HG03159 (cell line): ENCODE data around the gene TRAF3.
A peak's percentile ranks its signal among the peaks of the same experiment; 100 is the strongest.
"Not testable (repeated sequence)": the region's sequence is repeated elsewhere in the genome, so short reads cannot be mapped to it uniquely, and the experiment has no call there.

Experiments used
- ATAC-seq: cut with Tn5 transposase; IDR thresholded peaks from one replicate; pipeline ENCODE4 v1.9.1; 2021; ENCODE audit warnings: mild to moderate bottlenecking, moderate library complexity; ENCODE audit not compliant: unreplicated experiment

The TRAF3 gene

DNA sequence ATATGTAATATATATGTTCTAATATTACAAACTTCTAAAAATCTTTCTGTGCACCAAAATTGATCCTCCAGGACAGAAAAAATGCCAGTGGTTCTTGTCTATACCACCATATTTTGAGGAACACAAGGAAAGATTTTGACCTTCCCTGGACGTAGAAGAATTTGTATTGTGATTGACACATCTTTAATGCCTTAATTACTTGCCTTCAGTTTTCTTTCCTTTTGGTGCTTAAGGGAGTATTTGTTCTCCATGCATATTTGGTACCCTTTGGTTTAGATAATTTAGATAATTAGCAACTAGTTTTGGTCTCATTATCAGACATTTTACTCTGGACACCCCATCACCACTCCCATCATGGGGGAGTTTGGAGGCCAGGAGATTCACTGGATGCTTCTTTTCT lies 27.6 kb downstream of the TRAF3 start:
- no peak for ATAC-seq

DNA sequence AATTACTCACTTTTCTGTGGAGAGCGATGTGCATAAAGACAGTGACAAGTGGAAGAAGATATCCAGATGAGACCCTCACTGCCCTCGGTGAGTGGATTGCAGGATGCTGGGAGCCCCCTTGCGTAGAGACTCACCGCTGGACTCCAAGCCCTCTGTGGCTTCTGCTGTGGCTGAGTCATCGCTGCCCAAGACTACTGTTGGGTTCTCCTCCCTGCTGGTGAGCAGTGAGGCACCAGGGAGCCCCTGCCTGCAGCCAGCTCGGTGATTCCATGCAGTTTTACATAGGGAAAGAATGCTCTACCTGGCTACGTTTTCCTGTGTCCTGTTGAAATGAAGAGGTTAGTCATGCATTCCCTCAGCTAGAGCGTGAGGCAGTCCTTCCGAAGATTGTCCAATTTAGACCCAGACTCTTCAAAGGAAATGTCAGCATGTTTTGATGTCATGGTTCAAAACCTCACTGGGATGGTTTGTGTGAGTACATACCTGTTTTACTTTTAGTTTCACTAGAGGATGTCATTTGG lies 28.2 kb downstream of the TRAF3 start:
- no peak for ATAC-seq

DNA sequence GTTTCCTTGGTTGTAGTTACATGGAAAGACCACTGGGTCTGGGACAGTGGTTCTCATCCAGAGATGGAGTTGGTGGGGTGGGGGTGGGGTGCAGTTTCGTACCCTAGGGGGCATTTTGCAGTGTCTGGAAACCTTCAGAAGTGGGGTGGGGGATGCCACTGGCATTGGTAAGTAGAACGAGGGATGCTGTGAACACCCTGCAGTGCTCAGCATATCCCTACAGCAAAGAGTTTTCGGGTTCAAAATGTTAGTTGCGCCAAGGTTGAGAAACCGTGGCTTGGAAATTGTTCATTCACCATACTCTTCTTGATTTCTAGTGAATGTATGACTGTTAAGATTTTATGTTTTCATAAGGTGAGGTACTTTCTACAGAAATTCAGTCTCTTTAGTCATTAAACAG lies 28.7 kb downstream of the TRAF3 start:
- no peak for ATAC-seq

DNA sequence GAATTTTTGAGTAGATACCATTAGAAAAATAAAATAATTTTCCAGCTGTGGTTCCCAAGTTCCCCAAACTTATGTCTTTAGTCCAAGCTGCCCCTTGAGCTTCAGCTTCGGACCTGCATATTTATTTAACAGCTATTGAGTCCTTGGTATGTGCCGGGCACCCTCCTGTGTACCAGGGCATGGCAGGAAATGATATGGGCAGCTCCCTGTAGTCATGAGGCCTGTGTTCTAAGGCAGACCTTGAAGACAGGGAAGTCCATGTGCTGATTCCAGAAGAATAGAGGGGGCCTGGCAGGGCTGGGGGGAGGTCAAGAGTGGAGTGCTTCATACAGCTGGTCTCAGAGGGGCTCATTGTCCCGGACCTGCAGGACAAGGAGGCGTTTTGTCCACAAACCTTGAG lies 29.2 kb downstream of the TRAF3 start:
- ATAC-seq: no peak

DNA sequence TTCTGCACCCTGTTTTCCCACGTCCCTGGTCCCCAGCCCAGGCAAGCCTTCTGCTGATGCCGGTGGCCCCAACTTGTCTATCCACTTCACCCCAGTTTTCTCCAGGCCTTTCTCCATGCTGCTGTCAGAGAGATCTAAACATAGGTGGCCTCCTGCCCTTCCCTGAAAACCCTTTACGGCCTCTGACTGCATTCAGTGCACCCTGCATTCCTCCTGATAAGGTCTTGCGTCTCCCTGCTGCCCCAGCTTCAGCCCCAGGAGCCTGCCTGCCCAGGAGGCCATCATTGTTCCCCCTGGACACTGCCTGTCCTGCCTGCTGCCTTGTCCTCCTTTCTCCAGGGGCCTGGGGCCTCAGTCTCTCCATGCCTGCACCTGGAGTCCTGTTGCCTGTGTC lies 29.8 kb downstream of the TRAF3 start:
- ATAC-seq: no peak

DNA sequence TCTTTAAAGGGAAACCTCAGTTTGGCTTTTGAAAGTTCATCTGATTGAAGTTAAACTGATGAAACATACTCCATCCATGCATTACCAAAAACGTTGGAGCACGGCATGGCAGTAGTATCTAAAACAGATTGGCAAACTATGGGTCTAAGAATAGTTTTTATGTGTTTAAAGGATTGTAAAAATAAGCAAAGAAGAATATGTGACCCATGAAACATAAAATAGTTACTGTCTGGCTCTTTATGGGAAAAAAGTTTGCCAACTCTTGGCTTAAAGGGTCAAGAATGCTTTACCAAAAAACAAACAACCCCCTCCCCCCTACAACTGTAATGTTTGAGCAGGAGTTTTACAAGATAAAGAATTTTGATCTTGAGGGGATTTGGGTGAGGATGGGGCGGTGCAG lies 32.6 kb downstream of the TRAF3 start:
- no peak for ATAC-seq

DNA sequence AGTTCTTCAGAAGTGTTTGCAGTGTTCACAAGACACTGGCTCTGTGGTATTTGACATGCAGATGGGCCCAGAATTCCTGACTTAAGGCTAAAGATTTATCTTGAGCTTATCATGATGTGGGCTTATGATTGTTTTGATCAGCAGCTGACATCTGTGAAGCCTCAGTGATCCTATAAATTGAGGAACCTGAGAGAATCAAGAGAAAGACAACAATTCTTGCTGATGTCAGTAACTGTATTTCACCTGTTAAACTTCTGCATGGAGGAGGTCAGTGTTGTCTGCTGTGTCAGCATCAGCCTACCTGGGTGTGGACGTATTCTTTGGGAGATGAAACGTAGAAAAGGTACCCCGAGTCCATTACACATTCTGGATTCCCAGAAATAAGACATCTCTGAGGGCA lies 33.3 kb downstream of the TRAF3 start:
- ATAC-seq: no peak

DNA sequence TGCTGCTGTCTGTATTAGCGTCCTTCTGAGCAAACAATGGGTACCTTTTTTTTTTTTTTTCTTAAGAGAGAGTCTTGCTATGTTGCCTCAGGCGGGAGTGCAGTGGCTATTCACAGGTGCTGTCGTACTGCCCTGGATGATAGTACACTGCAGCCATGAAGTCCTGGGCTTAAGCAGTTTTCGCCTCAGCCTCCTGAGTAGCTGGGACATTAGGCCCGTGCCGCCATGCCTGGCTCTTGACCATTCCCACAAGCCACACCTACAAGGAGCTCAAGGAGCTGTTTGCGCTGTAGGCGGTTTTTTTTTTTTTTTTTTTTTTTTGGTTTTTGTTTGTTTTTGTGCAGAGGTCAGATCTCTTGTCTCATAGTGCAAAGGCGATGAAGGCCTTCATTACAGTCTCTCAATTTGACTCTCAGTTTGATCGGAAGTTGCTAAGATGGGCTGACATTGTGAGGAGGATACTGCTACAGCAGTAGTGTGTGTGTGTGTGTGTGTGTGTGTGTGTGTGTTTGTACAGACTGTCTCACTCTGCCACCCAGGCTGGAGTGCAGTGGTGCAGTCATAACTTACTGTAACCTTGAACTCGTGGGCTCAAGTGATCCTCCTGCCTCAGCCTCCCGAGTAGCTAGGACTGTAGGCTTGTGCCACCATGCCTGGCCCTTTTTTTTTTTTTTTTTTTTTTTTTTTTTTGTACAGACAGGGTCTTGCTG lies 34.2 kb downstream of the TRAF3 start:
- no peak for ATAC-seq

DNA sequence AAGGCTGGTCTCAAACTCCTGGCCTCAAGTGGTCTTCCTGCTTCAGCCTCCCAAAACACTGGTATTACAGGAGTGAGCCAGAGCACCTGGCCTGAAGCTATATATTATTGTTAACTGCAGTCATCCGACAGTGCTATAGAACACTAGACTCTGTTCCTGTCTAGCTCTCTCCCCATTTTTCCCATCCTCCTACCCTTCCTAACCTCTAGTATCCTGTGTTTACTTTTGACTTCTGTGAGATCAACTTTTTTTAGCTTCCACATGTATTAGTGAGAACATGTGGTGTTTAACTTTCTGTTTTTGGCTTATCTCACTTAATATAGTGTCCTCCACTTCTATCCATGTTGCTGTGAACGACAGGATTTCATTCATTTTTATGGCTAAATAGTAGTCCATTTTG lies 34.7 kb downstream of the TRAF3 start:
- ATAC-seq: no peak

DNA sequence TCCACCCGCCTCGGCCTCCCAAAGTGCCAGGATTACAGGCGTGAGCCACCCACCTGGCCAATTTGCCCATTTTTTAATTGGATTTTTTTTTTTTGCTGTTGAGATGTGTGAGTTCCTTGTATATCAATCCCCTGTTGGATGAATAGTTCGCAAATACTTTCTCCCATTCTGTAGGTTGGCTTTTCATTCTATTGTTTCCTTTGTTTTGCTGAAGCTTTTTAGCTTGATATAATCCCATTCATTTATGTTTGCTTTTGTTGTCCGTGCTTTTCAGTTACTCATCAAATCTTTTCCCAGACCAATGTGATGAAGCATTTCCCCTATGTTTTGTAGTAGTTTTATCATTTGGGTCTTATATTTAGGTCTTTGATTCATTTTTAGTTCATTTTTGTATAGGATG lies 36.4 kb downstream of the TRAF3 start:
- no peak for ATAC-seq

DNA sequence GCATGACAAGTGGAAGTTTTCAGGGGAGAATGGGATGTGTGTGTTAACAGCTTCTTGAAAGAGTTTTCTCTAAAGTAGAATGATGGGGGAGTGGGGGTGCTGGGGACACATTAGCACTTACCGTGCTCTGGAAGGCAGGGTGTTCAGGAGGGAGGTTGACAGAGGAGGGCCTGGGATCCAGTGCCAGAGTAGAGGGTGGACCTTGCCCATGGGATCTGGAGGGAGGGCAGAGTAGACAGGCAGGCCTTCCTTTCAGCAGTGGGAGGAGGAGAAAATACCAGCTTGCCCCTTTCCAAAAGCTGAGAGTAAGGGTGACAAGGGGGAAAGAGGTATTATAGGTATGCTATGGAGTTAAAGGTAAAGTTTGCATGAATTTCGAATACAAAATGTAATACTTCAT lies 40.1 kb downstream of the TRAF3 start:
- ATAC-seq: no peak

DNA sequence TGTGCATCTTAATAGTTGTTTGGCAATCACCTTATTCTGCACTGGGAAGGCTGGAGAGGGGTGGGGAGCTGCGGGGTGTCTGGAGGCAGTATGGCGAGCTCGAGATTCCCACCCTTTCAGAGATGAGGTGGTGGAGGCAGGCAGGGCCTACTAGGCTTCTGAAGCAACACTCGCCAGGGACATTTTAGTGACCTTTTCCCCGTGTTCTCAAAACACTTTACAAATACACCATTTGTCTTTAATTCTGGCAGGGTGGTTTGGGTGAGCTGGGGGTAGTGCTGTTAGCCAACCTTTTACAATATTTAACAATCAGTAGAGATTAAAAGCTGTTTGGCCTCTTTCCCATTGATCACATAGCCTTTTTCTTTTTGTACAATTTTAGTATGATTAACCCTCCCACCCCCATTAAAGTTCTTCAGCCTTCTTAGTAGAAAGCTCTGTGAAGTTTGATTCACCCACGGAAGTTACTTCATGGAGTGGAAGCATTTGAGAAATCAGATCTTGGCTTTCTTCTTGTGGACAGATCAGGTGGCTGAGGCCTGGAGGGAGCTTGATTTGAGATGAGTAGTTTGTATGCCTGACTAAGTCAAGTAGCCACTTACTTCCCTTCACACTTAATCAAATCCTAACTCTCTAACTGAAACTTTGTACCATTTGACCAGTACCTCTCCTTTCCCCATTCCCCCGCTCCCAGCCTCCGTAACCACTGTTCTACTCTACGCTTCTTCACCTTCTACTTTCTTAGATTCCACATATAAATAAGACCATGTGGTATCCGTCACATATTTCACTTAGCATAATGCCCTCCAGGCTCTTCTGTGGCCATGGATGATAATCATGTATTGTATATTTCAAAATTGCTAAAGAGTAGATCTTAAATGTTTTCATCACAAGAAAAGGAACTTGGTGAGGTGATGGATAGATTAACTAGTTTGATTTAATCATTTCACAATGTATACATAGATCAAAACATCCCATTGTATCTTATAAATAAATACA lies 41.0 kb downstream of the TRAF3 start:
- no peak for ATAC-seq

DNA sequence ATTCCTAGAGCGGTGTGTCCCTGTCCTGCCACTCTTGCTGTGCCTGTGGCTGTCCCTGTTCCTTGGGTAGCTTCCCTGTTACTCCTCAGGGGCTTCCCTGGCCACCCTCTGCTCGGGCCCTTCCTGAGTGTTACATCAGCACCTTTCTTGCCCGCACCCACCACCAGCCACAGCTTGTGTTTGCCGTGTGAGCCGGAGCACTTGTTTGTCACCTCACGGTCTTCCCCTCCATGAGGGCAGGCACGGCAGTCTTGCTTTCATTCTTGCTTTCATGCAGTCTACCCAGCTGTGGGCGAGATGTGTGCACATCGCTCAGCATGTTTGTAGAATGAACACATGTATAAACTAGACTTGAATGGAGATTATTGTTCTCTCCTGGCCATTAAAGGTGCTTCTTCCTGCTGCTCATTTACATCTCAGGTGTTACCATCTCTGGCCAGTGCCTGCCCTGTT lies 42.0 kb downstream of the TRAF3 start:
- ATAC-seq: peak; percentile 72

DNA sequence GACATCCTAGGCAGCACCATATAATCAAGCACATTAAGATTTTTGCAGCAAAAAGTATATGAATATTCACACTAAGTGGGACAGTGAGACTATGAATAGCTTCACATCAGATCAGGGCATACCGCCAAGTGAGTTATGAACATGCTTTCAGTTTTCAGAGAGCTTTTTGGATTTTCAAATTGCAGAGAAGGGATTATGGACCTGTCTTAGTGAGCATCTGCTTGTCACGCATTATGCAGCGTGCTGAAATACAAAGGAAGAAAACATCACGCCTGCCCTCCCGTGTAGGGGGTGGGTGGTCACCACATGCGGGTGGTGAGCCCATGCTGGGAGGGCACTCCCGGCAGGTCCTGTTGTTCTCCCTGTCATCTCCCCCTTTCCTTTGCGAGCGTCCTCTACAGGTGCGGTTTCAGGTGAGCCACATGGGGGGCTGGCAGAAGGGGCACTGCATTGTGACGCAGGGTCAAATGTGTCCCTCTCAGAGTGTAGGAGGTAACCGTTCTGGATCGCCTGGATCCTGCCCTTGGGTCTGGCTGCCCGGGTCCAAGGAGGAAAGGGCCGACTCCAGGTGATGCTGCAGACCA lies 42.6 kb downstream of the TRAF3 start:
- peak; percentile 21 for ATAC-seq

DNA sequence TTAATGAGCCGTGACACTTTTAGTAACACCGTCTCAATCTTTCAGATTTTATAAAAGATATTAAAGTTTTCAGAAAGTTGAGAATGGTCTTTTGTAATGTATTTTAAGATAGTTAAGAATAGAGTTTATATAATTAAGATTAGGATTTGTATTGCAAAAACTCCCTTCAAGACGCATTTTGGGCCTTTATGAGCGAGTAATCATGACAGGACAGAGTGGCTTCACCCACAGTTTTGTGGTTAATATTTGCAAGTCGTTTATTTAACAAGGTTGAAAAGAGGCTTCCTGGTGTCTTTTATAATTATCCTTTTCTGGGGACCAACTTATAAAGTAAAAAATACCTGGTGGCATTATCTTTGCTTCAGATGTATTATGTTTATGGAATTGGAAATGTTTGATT lies 44.0 kb downstream of the TRAF3 start:
- no peak for ATAC-seq

DNA sequence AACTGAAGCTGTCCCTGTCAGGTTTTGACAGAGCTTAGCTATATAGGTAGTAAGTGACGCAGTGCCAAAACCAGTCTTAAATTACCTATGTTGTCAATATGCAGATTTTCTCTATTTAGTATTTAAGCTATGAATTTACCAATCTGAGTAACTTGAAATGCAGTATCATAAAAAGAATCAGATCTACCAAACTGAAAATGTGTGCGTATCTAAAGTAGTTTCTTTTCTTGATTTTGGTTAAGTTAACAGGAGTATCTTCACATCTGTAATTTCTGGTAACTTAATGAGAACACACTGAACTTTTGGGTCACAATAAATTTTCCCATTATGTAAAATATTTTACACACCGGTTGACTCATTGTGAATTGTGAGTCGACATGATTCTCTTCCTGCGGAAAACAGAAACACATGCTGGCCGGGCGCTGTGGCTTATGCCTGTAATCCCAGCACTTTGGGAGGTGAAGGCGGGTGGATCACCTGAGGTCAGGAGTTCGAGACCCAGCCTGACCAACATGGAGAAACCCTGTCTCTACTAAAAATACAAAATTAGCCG lies 45.1 kb downstream of the TRAF3 start:
- no peak for ATAC-seq

DNA sequence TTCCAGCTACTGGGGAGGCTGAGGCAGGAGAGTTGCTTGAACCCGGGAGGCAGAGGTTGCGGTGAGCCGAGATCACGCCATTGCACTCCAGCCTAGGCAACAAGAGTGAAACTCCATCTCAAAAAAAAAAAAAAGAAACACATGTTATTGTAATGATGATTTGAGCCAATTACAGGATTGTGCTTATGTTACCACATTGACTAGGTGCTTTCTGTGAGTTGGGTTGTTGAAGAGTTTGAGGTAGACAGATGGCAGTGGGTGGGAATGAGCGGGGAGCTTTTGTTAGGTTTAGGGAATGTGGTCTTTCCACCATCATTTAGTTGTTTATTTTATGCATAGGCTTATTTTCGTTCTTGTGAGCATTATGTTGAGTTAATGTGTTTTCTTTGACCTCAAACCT lies 45.6 kb downstream of the TRAF3 start:
- not testable (repeated sequence) for ATAC-seq

DNA sequence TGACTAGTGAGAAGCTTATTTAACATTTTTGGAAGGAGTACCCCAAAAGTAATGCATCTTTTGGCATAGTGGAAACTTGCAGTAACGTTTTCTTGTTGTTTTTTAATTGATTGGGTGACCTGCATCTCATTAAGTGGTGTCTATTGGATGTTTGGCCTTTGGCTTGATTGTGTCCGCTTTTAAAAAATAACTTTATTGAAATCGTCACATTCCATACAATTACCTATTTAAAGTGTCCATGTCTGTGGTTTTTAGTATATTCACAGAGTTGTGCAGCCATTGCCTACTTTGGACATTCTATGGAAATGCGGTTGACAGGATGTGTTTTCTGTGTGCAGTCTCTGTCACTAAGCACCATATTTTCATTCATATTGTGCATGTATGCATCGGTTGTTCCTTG lies 46.3 kb downstream of the TRAF3 start:
- ATAC-seq: no peak

DNA sequence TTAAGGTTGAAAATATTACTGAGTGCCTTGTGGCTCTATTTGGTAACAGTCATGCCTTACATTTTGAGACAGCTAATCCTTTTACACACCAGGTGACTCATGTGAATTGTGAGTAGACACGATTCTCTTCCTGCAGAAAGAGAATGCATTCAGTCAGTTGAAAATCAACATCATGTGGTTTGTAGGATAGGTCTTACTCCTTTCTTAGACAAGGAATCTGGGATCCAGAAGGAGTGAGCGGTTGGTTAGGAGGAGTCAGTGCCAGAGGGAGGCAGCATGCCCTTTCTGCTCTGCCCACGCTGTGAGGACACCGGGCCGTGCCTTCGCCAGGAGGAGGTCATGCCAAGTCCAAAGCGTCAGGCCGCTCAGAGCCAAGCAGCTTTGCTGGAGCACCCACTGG lies 47.6 kb downstream of the TRAF3 start:
- ATAC-seq: no peak

DNA sequence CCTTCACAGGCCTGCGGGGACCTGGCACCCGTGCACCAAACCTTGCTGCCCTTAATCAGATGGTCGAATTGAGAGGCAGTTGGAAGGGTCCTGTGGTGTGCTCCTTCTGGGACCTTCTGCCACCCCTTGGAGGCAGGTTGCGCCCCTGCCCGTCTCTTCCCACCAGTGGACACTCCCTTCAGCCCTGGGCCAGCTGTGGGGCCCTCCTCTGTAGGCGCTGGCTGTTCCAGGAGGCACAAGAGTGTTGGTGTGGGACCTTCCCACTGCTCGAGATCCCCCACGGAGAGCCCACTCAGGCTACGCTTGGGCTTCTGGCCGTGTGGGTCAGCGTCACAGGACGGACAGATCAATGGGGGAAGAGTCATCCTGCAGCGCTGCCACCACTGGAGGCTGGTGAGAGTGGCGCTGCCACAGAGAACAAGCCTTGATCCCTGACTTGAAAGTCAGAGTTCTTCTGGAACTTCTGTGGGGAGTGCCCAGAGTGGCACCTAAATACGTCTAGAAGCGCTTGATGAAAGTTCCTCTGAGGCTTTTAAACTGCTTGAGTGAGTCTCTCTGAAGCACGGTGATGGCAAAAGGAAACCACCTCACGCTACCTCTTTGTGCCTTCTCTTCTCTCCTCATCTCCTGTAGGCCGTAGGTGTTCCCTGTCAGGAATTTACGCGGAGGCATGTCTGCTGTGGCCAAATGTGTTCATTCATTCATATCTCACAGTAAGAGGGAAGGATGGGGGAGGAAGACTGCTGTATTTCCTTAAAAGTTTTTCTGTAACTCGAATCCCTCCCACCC lies 48.3 kb downstream of the TRAF3 start:
- ATAC-seq: no peak
